Measurements from ENCODE around the gene MCM8.
"Not testable (repeated sequence)": the region's sequence is repeated elsewhere in the genome, so short reads cannot be mapped to it uniquely, and the experiment has no call there.

Gene MCM8

DNA sequence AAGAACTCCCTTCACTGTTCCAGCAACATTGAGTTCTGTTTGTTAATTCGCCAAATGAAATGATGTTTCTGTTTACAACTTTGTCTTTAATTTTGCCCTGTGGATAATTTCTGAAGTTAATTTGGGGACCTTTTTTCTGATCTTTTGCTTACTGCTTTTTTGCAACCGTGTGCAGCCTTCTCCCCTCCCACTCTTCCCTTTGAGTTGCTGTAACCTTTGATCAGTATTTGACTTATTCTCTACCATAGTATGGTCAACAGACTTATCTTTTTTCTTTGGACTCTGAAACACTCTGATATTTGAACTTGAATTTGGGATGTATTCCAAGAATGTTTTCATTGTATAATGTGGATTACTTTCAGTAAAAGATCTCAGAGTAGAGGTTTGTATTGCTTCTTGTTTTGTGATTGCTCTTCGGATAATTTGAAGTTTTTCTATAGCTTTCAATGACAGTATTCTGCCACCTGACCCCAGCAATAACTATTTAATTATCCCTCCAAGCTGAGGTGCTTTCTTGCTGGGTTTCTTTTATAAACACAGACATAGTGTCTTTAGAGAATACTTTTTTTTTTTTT lies 57.2 kb downstream of the MCM8 start:
- DNase-seq = no peak

DNA sequence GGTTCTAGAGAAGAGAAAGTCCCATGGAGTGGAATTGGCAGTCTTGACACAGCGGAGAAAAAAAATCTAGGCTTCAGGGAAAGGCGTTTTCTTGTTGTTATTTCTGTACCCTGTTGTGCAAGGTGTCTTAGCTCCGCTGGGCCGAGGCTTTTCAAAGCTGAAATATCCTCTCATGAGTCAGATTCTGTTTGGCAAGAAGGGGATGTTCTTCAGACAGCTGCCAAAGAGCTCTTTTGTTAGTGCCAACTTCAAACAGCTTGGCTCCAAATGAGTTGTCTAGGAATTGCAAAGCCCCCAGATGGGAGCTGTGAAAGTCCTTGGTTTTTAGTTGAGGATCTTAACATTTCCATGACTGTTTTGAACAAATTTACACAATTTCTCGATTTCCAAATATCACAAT lies 57.8 kb downstream of the MCM8 start:
- no peak for DNase-seq

DNA sequence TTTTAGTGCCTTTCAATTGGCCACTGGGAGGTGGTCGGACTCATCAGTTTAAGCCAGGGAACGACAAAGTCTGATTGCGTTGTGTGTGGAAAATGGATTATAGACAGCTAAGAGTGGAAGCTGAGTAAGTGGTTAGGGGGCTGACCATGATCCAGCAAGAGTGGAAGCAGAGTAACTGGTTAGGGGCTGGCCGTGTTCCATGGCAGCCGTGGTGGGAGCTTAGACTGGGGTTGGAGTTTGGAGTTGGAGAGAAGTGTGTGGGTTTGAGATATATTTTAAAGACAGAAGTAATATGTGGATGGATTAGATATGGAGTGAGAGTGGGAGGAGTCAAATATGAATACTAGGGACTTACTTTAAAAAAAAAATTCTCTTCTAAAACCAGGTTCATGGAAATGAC lies 61.7 kb downstream of the MCM8 start:
- DNase-seq = no peak

DNA sequence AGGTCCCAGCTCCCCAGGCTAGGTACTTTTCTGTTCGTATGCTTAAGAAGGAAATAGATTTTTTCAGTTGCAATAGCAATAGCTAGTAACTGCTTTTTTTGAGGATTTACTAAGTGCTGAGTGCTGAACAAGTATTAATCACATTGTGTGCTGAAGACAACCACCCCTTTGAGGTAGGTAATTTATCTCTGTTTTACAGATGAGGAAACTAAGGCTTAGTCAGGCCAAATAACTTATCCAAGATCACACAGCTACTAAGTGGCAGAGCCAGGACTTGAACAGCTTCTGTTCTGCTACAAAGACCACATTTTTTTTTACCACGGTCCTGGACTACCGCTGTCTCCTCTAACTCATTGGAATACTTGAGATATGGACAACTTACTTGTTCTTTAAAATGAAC lies 63.6 kb downstream of the MCM8 start:
- no peak for DNase-seq

DNA sequence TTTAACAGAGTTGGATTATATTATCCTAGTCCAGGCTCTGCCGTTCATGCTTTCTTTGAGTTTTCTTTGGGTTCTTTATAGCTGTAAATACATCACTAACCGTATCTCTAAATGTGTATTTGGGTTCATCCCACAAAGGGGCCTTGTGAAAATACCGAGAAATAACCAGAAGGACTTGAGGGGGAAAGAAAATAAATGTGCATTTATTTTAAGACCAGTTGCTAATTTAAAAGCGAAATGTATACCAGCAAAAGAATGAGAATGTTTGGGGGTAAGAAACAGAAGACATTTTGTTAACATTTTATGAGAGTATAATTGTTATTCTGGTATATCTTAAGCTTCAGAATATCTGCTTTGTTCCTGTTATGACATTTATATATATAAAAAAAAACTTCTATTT lies 64.5 kb downstream of the MCM8 start:
- DNase-seq = no peak

DNA sequence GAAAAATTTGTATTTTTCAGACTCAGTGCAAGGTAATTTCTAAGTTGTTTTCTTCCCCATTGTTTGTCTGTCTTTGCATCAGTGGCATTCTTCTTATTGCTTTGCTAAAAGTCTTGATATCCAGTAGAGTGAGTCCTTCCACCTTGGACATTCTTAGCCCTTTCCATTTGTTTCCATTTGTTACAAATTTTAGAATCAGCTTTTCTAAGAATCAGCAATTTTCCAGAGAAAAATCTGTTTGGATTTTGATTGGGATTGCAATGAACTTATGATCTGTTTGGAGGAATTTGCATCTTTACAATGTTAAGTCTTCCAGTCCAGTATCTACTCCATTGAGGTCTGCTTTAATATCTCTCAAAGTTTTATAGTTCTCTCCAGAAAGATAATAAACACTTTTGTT lies 67.0 kb downstream of the MCM8 start:
- no peak for DNase-seq

DNA sequence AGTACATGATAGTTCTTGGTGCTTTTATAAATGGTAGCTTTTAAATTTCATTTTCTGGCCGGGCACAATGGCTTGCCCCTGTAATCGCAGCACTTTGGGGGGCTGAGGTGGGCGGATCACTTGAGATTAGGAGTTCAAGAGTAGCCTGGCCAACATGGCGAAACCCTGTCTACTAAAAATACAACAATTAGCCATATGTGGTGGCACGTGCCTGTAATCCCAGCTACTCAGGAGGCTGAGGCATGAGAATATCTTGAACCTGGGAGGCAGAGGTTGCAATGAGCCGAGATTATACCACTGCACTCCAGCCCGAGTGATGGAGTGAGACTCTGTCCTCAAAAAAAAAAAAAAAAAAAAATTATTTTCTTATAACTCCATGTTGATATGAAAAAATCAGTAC lies 67.4 kb downstream of the MCM8 start:
- DNase-seq = no peak

DNA sequence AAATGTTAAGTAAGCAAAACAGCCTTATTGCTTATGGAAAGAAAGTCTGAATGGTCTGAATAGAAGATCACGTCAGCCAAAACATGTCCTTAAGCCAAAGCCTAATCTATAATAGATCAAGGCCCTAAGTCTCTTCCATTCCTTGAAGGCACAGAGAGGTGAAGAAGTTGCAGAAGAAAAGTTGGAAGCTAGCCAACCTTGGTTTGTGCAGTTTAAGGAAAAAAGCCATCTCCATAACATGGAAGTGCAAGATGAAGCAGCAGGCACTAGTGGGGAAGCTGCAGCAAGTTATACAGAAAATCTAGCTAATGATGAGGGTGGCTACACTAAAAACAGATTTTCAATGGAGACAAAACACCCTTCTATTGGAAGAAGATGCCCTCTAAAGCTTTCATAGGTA lies 74.3 kb downstream of the MCM8 start:
- no peak for DNase-seq

DNA sequence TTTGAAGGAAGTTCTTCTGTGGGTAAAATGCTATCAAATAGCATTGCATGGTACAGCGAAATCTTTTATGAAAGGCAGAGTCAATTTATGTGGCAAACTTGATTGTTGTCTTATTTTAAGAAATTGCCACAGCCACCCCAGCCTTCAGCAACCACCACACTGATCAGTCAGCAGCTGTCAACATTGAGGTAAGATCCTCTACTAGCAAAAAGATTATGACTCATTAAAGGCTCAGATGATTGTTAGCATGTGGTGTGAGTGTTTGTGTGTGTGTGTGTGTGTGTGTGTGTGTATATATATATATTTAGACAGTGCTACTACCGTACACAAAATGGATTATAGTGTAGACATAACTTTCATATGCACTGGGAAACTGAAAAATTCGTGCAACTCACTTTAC lies 75.6 kb downstream of the MCM8 start:
- DNase-seq = peak in 1 of 6 experiments; percentile 8

DNA sequence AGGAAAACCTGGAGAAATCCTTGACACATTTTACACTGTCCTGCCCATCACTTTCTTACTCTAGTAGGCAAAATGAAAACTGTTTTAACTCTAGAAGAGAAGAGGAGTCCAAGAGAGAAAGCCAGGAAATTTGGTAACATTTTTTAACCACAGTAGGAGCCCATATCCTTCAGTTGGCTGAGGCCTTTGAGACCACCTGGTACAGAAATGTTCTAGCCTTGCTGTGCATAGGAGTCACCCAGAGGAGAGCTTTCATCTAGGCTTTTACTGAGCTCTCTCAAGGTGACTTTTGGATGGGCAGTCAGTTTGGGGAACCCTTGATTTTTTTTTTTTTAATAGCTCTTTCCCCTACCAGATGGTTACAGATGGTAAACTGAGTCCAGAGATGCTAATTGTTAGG lies 78.4 kb downstream of the MCM8 start:
- DNase-seq = no peak

DNA sequence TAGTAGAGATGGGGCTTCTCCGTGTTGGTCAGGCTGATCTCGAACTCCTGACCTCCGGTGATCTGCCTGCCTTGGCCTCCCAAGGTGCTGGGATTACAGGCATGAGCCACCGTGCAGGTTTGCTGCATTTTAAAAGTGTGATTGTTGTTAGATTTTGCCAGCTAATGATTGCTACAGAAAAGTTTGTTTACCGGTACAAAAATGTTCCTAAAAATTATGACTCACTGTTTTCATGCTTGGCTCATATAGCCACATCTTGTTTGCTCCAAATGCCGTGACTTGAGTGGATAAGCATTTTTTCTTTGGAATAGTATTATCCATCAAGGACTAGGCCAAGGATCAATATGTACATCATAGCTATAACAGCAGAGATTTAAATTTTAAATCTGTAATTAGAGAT lies 79.1 kb downstream of the MCM8 start:
- DNase-seq = no peak

DNA sequence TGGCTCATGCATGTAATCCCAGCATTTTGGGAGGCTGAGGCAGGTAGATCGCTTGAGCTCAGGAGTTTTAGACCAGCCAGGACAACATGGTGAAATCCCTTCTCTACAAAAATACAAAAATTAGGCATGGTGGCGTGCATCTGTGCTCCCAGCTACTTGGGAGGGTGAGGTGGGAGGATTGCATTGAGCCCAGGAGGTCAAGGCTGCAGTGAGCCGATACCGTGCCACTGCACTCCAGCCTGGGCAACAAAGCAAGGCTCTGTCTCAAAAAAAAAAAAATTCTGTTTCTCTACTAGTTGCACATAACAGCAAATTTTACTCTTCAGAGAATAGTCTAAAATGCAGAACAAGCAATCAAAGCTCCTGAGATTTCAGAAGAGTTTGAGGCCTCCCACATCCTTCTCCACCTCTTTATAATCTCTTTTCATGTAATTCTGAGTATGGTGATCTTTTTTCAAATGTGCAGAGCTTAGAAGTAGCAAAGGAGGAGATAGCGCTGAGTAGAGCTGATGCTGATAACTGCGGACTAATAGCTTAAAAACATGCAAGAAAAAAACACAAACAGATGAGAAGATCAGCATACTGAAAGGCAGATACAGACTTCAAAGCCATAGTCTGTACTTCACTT lies 80.1 kb downstream of the MCM8 start:
- DNase-seq = peak in 3 of 6 experiments; percentile 47 to 65 (median 65)

DNA sequence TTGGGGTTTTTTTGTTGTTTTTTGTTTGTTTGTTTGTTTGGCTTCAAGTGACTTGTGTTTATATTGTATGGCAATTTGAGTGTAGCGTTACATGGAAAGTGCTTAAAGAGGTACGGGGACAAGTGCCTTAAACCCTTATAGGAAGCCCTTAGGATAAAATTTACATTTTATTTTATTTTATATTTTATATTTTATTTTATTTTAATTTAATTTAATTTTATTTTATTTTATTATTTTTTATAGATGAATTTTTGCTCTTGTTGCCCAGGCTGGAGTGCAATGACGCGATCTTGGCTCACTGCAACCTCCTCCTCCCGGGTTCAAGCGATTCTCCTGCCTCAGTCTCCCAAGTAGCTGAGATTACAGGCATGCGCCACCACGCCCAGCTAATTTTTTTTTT lies 82.5 kb downstream of the MCM8 start:
- not testable (repeated sequence) for DNase-seq

DNA sequence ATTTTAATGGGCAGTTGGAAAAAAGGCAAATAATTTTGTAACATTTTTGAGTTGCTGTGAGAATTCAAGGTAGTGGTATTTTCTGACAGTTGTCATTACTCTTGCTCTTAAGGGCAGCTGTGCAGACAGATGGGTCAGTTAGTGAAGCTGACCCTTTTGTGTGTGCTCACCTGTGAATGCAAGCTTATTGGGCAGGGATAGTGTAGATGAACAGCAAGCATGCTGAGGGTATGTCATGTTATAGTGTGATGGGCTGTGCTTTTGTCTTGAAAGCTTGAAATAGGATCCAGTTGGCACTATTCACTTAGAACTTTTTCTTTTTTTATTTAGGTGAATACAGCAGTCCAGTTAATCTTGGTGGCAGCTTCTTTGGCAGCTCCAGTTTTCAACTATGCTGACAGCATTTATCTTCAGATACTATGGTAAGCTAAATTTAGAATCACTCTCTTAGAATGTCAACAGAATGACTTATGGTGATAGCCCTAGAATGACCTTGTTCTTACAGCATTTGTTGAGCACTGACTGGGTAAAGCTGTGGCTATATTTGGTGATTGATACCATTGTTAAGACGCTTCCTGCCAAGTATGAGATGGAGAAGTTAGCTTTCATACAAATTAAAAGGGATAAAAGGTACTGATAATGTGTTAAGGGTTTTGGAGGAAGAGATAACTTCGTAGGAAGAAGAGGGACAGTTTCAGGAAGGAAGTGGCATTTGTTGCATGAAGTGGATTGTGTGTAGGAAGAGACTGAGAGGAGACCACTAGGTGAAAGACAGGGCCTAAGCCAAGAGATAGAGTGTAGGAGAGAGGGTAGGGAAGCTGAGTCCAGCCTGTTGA lies 83.9 kb downstream of the MCM8 start:
- no peak for DNase-seq

DNA sequence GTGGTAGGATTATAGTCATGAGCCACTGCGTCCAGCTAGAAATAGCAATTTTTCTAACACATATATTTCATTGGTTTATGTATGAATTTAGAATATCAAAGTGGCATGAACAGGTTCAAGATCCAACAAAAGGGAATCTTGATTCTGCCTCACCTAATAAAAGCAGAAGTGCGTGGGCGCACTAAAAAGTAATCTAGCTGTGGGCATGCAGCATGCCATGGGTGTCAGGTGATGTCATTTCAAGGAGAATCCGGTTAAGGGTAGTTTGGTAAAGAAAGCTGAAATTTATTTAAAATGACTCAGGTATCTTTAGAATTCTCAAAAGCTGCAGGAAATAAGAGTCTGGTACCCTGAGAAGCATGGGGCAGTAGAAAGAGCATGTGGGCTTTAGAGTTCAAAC lies 85.8 kb downstream of the MCM8 start:
- DNase-seq = no peak

DNA sequence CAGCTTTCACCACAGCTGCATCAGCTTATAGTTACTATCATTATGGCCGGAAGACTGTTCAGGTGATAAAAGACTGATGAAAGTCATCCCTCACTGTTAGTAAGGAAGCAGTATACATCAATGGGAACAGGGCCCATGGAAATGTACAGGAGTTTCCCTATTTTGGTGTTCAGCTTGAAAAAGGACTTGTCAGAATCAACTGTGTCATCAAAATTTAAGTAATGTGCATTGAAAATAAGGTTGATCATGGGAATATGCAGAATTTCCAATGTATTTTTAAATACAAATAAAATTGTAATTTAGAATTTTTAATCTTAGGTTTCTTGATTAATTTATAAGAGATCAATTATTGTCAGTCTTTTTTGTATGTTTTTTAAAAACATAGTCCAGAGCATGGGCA lies 86.6 kb downstream of the MCM8 start:
- DNase-seq = no peak

DNA sequence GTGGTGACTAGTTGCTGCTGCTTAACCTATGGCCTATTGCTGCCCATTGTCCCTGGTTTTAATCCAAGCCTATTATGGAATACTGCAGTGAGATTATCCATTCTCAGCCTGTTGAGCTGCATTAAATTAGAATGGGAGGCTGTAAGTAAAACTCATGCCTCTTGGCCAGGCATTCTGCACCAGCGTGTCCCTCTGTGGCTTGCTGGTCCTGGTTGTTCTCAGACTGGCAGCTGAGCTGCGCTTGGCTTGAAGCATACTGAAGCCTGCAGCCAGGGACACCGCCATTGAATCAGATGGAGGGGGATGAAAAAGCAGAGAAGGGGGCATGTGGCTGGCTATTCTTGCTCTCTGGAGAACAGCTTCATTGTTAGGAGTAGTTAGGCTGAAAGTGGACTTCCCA lies 87.8 kb downstream of the MCM8 start:
- DNase-seq = no peak

DNA sequence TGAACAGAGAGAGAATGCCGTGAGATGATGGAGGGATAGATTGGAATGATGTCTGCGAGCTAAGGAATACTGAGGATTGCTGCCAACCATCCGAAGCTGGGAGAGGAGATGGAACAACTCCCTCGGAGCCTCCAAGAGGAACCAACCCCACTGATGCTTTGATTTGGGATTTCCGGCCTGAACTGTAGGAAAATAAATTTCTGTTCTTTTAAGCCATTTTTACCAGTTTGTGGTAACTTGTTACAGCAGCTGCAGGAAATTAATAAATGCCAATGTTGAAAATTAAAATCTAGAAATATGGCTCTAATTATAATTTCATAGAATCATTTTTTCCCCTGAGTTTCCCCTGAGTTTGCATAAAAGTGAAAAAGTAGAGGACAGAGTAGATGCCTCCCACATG lies 89.3 kb downstream of the MCM8 start:
- no peak for DNase-seq

DNA sequence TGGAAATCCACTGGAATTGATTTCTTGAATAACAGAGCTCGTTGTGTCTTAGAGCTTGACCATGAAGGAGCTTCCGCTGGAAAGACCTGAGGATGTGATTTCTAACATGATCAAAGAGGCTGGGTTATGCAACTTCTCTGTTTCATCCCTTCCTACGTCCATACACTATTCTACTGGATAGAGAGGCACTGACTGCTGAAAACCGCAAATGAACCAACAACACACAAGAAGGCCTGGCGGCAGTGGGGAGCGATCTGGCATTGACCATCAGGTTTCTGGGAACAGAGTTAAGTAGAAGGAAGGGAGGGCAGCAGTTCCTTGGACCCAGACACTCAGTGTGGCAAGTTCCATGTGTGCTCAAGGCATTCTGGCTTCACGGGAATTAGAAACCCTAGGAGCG lies 90.1 kb downstream of the MCM8 start:
- no peak for DNase-seq

DNA sequence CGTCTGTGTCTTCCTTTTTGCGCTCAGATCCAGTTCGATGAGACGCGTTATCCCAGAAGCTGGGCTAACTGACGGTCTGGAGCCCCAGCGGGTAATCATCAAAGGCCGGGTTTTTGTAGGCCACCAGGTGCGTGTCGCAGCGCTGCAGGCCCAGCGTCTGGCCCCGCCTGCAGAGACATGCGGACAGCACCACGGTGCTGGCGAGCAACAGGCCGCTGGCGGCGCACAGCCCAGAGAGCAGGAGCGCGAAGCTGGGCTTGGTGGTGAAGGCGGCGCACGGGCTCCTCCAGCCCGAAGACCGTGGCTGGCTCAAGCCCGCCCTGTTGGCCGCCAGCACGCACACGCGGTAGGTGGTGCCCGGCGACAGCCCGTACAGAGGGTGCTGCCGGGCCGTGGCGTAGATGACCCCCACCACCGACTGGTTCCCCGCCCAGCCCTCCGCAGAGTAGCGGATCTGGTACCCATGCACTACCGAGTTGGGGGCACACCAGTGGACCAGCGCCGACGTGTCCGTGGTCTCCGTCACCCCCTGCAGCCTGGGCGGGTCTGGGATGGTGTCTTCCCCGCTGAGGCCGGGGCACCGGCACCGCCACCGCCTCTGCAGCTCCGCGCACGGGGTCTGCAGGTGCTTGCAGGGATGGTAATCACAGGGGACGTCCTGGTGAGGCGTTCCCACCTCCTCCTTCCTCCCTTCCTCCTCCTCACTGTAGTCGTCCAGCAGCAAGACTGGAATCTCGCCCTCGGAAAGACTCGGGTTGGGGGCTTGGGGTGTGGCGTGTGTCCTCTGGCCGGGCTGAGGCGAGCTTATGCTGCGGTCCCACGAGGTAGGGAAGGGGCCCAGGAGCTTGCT lies 90.7 kb downstream of the MCM8 start:
- no peak for DNase-seq

DNA sequence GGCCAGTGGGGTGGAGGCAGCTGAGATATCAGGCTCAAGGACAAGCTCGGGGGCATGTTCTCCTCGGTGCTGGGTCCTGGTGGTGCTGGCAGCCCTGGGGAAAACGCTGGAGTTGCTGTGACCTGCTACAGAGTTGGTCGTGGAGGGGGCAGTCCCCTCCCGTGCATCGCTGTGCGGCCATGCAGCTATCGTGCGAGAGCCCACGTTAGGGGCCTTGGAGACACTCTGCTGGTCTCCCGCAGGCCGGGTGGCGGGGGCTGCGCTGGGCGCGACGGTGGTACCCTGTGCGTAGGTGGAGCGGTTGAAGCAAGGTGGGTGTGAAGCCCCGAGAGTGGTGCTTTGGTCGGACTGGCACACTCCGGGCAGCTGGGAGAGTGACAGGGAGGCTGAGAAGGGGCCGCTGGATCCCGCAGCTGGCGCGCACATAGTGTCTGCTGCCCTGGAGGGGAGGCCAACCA lies 91.4 kb downstream of the MCM8 start:
- DNase-seq = no peak

DNA sequence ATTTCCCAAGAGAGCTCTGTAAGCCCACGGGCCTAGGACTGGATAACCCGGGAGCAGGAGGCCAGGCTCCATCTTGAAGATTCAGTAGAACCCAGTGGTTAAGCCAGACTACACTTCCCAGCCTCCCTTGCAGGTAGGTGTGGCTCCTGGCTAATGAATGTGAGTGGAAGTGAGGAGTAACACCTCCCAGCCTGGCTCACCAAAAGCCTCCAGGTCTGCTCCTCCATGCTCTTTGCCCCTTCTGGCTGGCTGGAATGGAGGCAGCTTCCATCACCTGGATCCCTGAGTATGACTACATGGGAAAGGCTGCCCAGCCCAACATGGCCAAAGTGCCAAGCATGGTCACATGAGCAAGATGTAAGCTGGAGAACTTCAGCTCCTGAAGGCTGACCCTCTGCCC lies 93.7 kb downstream of the MCM8 start:
- no peak for DNase-seq

DNA sequence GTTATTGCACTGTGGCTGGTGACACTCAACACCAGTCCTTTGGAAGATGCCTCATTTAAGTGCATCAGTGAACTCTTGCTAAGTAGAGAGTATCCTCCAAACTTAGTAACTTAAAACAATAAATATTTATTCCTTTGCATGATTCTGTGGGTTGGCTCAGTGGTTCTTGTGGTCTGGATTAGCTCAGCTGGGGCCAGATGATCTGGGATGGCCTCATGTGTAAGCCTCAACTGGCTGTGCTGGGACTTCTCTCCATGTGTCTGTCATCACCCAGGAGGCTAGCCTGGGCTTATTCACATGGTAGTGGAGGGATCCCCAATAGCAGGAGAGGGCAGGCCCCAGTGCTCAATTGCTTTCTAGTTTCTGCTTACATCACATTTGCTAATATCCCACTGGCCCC lies 95.1 kb downstream of the MCM8 start:
- DNase-seq = no peak
